Vagina (tissue), 2 donors: ENCODE measurements around the gene LDAH.

Experiments used
- CTCF ChIP-seq, 3 experiments: fragments of 450-650 bp in 2 of 3; fragments of 200-600 bp in 1 of 3; sonication (generic) in 1 of 3; IDR thresholded peaks; one replicate each; pipeline ENCODE4 v1.5.1; 2017 to 2019; ENCODE audit warnings: antibody characterized with exemption in 3 of 3, mild to moderate bottlenecking in 2 of 3, moderate library complexity in 2 of 3
- POLR2AphosphoS5 ChIP-seq, 2 donors: sonication (generic); formaldehyde crosslinking; IDR thresholded peaks; one replicate each; pipeline ENCODE4 v1.9.0; 2017; ENCODE audit warnings: antibody characterized with exemption in 2 of 2, mild to moderate bottlenecking in 2 of 2, low read depth in 1 of 2; ENCODE audit not compliant: insufficient read depth in 1 of 2

GRCh38 chr2:20669562-20670314, 153.2 kb downstream of the LDAH start:
- TF ChIP-seq CTCF (IDR thresholded peaks at IDR 0.05) (no peak), POLR2AphosphoS5 (IDR thresholded peaks at IDR 0.05; ENCODE audit: insufficient read depth in 1 of 2, low read depth in 1 of 2) (peak in 1 of 2 donors; percentile 33)
